Parathyroid adenoma (tissue), 2 donors: ENCODE data around the gene ACTN2.

ENCODE experiments used
- H2AFZ ChIP-seq: fragments of 300-600 bp; sonication (generic); one replicate; pipeline ENCODE4 v1.7.0; 2017; ENCODE audit warnings: antibody characterized with exemption, mild to moderate bottlenecking
- H3K27ac ChIP-seq: fragments of 300-600 bp; sonication (generic); one replicate; pipeline ENCODE4 v1.7.0; 2017
- H3K27me3 ChIP-seq: fragments of 300-600 bp; sonication (generic); one replicate; pipeline ENCODE4 v1.7.0; 2017; ENCODE audit warnings: low read length; ENCODE audit not compliant: control insufficient read depth, insufficient read depth
- H3K36me3 ChIP-seq: fragments of 300-600 bp; sonication (generic); one replicate; pipeline ENCODE4 v1.7.0; 2017; ENCODE audit warnings: low read length; ENCODE audit not compliant: control insufficient read depth, insufficient read depth
- H3K4me1 ChIP-seq: fragments of 300-600 bp; sonication (generic); one replicate; pipeline ENCODE4 v1.7.0; 2017; ENCODE audit warnings: control low read depth
- H3K4me2 ChIP-seq: fragments of 300-600 bp; sonication (generic); one replicate; pipeline ENCODE4 v1.7.0; 2017; ENCODE audit warnings: low read length
- H3K4me3 ChIP-seq: fragments of 300-600 bp; sonication (generic); one replicate; pipeline ENCODE4 v1.7.0; 2017; ENCODE audit warnings: low read depth, low read length
- H3K79me2 ChIP-seq: fragments of 300-600 bp; sonication (generic); one replicate; pipeline ENCODE4 v1.7.0; 2017; ENCODE audit warnings: control low read depth
- H3K9ac ChIP-seq: fragments of 300-600 bp; sonication (generic); one replicate; pipeline ENCODE4 v1.7.0; 2017; ENCODE audit warnings: mild to moderate bottlenecking
- H3K9me3 ChIP-seq: fragments of 300-600 bp; sonication (generic); one replicate; pipeline ENCODE4 v1.7.0; 2017; ENCODE audit warnings: low read length; ENCODE audit not compliant: control insufficient read depth
- CTCF ChIP-seq: fragments of 300-600 bp; sonication (generic); IDR thresholded peaks from one replicate; pipeline ENCODE4 v1.7.0; 2017; ENCODE audit warnings: antibody characterized with exemption, mild to moderate bottlenecking
- donor health status: primary hyperparathyroidism.

Gene ACTN2

DNA sequence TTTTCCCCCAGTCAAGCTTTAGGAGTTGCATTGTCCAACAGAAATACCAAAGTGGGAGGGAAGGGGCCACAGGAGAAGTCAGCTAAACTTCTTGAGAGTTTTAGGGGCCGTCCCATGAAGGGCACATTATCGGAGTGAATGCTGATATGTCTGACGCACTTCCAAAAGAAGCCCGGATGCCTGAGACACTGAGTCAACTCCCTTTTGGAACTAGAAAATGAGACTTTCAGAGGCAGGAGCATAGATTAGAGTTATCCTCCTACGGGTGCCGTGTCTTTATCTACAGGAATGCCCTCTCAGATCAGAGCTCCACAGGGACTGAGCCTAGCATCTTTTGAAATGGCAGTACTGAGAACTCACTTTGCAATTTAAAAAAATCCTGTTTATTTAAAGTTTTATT lies 13.1 kb downstream of the ACTN2 start:
- no peak overlapping the region for H3K4me2 ChIP-seq
- H3K4me1 ChIP-seq, result no peaks in the 10 kb centered on the region
- H3K27me3 ChIP-seq, result no peaks in the 10 kb centered on the region
- H3K27ac ChIP-seq, result no peak overlapping the region
- H3K9ac ChIP-seq, result no peak overlapping the region
- TF ChIP-seq CTCF, result no peak
- no peaks in the 10 kb centered on the region for H3K36me3 ChIP-seq
- no peak overlapping the region for H2AFZ ChIP-seq
- H3K9me3 ChIP-seq, result no peaks in the 10 kb centered on the region
- H3K79me2 ChIP-seq, result no peaks in the 10 kb centered on the region
- no peak overlapping the region for H3K4me3 ChIP-seq

GRCh38 chr1:236700903-236701302 lies 14.6 kb downstream of the ACTN2 start:
- Histone ChIP-seq H3K4me3 (no peak overlapping the region), H3K4me2 (no peak overlapping the region), H3K79me2 (no peaks in the 10 kb centered on the region), H3K4me1 (no peaks in the 10 kb centered on the region), H3K27ac (no peak overlapping the region), H2AFZ (no peak overlapping the region), H3K9ac (no peak overlapping the region), H3K27me3 (no peaks in the 10 kb centered on the region), H3K9me3 (no peaks in the 10 kb centered on the region), H3K36me3 (no peaks in the 10 kb centered on the region)
- TF ChIP-seq CTCF, result no peak

DNA sequence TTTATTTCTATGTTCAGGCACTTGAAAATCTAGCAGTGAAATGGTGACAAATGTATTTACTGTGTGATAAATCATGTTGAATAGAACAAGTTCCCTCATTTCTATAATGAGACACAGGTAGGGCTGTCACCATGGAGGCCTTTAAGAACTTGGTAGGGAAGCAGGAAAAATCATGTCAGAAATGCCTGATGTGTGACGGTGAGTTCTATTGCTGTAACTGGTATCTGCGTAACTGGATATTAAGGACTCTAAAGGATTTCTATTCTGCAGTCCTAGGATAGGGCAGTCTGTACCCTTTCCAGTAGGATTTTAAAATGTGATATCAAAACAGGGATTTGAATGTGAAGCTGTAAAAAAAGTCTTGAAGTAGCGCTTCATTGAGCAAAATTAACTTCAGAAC lies 15.5 kb downstream of the ACTN2 start:
- TF ChIP-seq CTCF, result no peak
- Histone ChIP-seq H3K4me1 (no peaks in the 10 kb centered on the region), H3K79me2 (no peaks in the 10 kb centered on the region), H3K9me3 (no peaks in the 10 kb centered on the region), H3K27me3 (no peaks in the 10 kb centered on the region), H3K9ac (no peak overlapping the region), H3K27ac (no peak overlapping the region), H2AFZ (no peak overlapping the region), H3K36me3 (no peaks in the 10 kb centered on the region), H3K4me2 (no peak overlapping the region), H3K4me3 (no peak overlapping the region)

GRCh38 chr1:236702791-236703394 lies 16.6 kb downstream of the ACTN2 start:
- no peak for TF ChIP-seq CTCF
- Histone ChIP-seq H3K9me3 (no peaks in the 10 kb centered on the region), H3K36me3 (no peaks in the 10 kb centered on the region), H2AFZ (no peak overlapping the region), H3K79me2 (no peaks in the 10 kb centered on the region), H3K4me1 (no peaks in the 10 kb centered on the region), H3K4me2 (no peak overlapping the region), H3K27me3 (no peaks in the 10 kb centered on the region), H3K4me3 (no peak overlapping the region), H3K27ac (no peak overlapping the region), H3K9ac (no peak overlapping the region)

DNA sequence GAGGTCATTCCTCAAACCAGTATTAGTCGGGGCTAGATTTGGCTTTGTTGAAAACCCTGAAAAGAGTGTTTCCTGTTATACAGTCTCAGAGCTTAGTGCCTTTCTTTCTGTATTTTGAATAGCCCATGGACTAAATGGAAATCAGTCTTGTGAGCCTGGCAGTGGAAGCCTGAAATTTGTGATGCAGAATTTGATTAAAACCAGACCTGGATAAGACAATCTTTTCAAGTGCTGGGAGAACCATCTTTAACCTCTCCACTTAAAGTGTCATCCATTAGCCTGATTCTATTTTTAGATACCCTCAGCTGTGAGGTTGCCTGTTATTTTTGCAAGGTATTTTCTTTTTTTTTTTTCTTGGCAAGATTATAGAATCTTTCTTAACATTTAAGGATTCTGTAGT lies 19.5 kb downstream of the ACTN2 start:
- Histone ChIP-seq H3K27me3 (no peaks in the 10 kb centered on the region), H3K27ac (no peak overlapping the region), H3K79me2 (no peaks in the 10 kb centered on the region), H2AFZ (no peak overlapping the region), H3K4me1 (no peaks in the 10 kb centered on the region), H3K4me2 (no peak overlapping the region), H3K36me3 (no peaks in the 10 kb centered on the region), H3K9me3 (no peaks in the 10 kb centered on the region), H3K9ac (no peak overlapping the region), H3K4me3 (no peak overlapping the region)
- no peak for TF ChIP-seq CTCF
